PC-9 (cell line): ENCODE measurements around the gene DNAJC7.

Experiments used
- EZH2 ChIP-seq: fragments of 200-600 bp; sonication (generic); IDR thresholded peaks from 2 replicates; pipeline ENCODE4 v1.8.0; 2017; ENCODE audit warnings: antibody characterized with exemption, low read depth
- TF ChIP-seq, protein P1 (sequence below): fragments of 200-600 bp; sonication (generic); conservative IDR thresholded peaks from 2 replicates; pipeline ENCODE4 v1.6.1; 2017; ENCODE audit warnings: mixed run types, antibody characterized with exemption, mild to moderate bottlenecking, moderate library complexity

- TF ChIP-seq, protein P1, sequence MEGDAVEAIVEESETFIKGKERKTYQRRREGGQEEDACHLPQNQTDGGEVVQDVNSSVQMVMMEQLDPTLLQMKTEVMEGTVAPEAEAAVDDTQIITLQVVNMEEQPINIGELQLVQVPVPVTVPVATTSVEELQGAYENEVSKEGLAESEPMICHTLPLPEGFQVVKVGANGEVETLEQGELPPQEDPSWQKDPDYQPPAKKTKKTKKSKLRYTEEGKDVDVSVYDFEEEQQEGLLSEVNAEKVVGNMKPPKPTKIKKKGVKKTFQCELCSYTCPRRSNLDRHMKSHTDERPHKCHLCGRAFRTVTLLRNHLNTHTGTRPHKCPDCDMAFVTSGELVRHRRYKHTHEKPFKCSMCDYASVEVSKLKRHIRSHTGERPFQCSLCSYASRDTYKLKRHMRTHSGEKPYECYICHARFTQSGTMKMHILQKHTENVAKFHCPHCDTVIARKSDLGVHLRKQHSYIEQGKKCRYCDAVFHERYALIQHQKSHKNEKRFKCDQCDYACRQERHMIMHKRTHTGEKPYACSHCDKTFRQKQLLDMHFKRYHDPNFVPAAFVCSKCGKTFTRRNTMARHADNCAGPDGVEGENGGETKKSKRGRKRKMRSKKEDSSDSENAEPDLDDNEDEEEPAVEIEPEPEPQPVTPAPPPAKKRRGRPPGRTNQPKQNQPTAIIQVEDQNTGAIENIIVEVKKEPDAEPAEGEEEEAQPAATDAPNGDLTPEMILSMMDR = no peak
- TF ChIP-seq EZH2 = no peak
Measured at GRCh38 chr17:42059815-42060214, 42.6 kb upstream of the DNAJC7 start.
